Sigmoid colon (tissue), 7 donors: Measurements from ENCODE around the gene KCNA2. TPM values are rescaled to one million over a fixed set of nuclear protein-coding genes. Genes with fewer than 3 reads are reported as not detected.

Experiments used
- DNase-seq: peaks from one replicate; pipeline ENCODE4 v3.0.0-alpha.2; 2019
- H3K27ac ChIP-seq, 4 donors: fragments of 200-600 bp; sonication (generic); one replicate each; pipeline ENCODE4 v1.5.1; 2016 to 2019; ENCODE audit warnings: mild to moderate bottlenecking in 1 of 4
- H3K27me3 ChIP-seq, 3 donors: fragments of 200-600 bp; sonication (generic); one replicate each; pipeline ENCODE4 v1.5.1; 2019; ENCODE audit warnings: mild to moderate bottlenecking in 1 of 3
- H3K36me3 ChIP-seq, 4 donors: fragments of 200-600 bp; sonication (generic); one replicate each; pipeline ENCODE4 v1.5.1; 2016 to 2019
- H3K4me1 ChIP-seq, 4 donors: fragments of 200-600 bp; sonication (generic); one replicate each; pipeline ENCODE4 v1.5.1; 2017 to 2019
- H3K4me3 ChIP-seq, 4 donors: fragments of 200-600 bp; sonication (generic); one replicate each; pipeline ENCODE4 v1.5.1; 2017 to 2019; ENCODE audit warnings: mild to moderate bottlenecking in 2 of 4, moderate library complexity in 1 of 4
- H3K9me3 ChIP-seq, 4 donors: fragments of 200-600 bp in 3 of 4; sonication (generic) in 3 of 4; one replicate each; pipeline versions ENCODE4 v1.5.1 to v1.6.1; 2013 to 2019
- EP300 ChIP-seq, 4 donors: sonication (generic); formaldehyde crosslinking; IDR thresholded peaks; one replicate each; pipeline ENCODE4 v1.6.1; 2017; ENCODE audit warnings: antibody characterized with exemption in 4 of 4
- POLR2A ChIP-seq, 2 donors: fragments of 450-650 bp; IDR thresholded peaks; one replicate each; pipeline ENCODE4 v1.6.1; 2016; ENCODE audit warnings: antibody characterized with exemption in 2 of 2, mild to moderate bottlenecking in 2 of 2, moderate library complexity in 2 of 2
- POLR2AphosphoS5 ChIP-seq, 4 donors: sonication (generic); formaldehyde crosslinking; IDR thresholded peaks; one replicate each; pipeline ENCODE4 v1.6.1; 2017; ENCODE audit warnings: antibody characterized with exemption in 4 of 4
- WGBS, 2 donors: extraction: QIAGEN DNeasy Blood & Tissue Kit; methylation state at CpG; one replicate each; pipeline ENCODE4 v1.1.7; 2013; 5-methylcytosine and 5-hydroxymethylcytosine counted together
- intact Hi-C: fragments of 100-400 bp; cut with DNase I; formaldehyde crosslinking; loops from one replicate; pipeline ENCODE4 v1.15.1; 2023
- polyA plus RNA-seq, 3 donors: library from polyadenylated mRNA; stranded (reverse); fragments of 200-250 nt; gene quantifications; one replicate each; pipeline ENCODE4 v1.2.3, GENCODE V29; 2013
- total RNA-seq, 4 donors: library from RNA; depleted of rRNA; stranded (reverse); fragments of >200 nt; gene quantifications; one replicate each; pipeline ENCODE4 v1.1.0, GENCODE V29; 2016
- TF ChIP-seq, protein P1 (sequence below), 4 experiments: fragments of 450-650 bp in 3 of 4; fragments of 200-600 bp in 1 of 4; IDR thresholded peaks; one replicate each; pipeline ENCODE4 v1.5.1; 2016 to 2019; ENCODE audit warnings: antibody characterized with exemption in 4 of 4, mild to moderate bottlenecking in 3 of 4, moderate library complexity in 2 of 4
- donor health status: healthy with polysubstance abuse.
- donor health status: Bipolar disorder and iron deficiency.
- donor health status: healthy.

Gene KCNA2
- total and polyA plus RNA-seq, 7 donors = under 0.01 to 5.8 (median 1.2) TPM; not detected in 1

GRCh38 chr1:110628323-110629105, 22.4 kb upstream of the KCNA2 start:
- Histone ChIP-seq H3K27me3 (no peaks in the 10 kb centered on the region), H3K4me1 (no peaks in the 10 kb centered on the region), H3K4me3 (no peak overlapping the region), H3K27ac (no peak overlapping the region), H3K36me3 (no peaks in the 10 kb centered on the region), H3K9me3 (no peaks in the 10 kb centered on the region)
- DNase-seq = no peak
- TF ChIP-seq POLR2A (IDR thresholded peaks at IDR 0.05) = no peak
- no peak for TF ChIP-seq POLR2AphosphoS5 (IDR thresholded peaks at IDR 0.05)
- TF ChIP-seq, protein P1, sequence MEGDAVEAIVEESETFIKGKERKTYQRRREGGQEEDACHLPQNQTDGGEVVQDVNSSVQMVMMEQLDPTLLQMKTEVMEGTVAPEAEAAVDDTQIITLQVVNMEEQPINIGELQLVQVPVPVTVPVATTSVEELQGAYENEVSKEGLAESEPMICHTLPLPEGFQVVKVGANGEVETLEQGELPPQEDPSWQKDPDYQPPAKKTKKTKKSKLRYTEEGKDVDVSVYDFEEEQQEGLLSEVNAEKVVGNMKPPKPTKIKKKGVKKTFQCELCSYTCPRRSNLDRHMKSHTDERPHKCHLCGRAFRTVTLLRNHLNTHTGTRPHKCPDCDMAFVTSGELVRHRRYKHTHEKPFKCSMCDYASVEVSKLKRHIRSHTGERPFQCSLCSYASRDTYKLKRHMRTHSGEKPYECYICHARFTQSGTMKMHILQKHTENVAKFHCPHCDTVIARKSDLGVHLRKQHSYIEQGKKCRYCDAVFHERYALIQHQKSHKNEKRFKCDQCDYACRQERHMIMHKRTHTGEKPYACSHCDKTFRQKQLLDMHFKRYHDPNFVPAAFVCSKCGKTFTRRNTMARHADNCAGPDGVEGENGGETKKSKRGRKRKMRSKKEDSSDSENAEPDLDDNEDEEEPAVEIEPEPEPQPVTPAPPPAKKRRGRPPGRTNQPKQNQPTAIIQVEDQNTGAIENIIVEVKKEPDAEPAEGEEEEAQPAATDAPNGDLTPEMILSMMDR (IDR thresholded peaks at IDR 0.05) = no peak
- no peak for TF ChIP-seq EP300 (IDR thresholded peaks at IDR 0.05)
- intact Hi-C loops = no loop called here
- WGBS, 2 donors = 81% methylated on average over 6 of the region's 6 CpGs

DNA sequence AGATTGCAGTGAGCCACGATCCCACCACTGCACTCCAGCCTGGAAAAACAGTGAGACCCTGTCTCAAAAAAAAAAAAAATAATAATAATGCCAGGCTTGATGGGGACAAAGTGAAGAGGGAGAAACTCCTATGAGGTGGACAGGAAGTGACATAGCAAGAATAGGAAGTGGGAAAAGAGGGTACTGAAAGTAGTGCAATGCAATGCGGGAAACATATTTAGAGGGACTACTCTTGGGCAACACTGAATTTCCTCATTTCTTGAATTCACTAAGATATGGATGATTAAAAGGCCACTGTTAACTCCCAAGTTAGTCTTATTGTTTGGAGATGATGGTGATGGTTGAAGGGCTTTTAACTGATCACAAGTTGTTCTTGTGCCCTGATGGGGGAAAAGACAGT, 21.6 kb upstream of the KCNA2 start:
- WGBS, 2 donors = 80 to 81% methylated on average over 2 of the region's 2 CpGs

DNA sequence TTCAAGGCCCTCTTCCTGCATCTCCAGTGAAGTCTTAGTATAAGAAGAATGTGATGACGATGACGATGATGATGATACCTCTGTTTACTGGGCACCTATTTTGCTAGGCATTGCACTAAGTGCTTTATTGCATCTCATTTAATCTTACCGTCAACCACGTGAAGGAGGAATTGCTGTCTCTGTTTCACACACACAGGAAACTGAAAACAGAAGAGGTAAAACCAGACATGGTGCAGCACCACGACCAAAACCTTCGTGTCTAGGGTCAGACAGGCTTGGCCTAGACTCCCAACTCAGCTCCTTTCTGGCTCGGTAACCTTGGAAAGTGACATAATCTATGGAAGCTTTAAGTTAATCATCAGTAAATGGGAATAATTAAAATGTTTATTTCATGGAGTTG, 20.7 kb upstream of the KCNA2 start:
- H3K9me3 ChIP-seq = no peaks in the 10 kb centered on the region
- intact Hi-C loops = no loop called here
- no peaks in the 10 kb centered on the region for H3K4me1 ChIP-seq
- TF ChIP-seq EP300 (IDR thresholded peaks at IDR 0.05) (no peak), POLR2A (IDR thresholded peaks at IDR 0.05) (no peak), POLR2AphosphoS5 (IDR thresholded peaks at IDR 0.05) (no peak)
- TF ChIP-seq, protein P1 (IDR thresholded peaks at IDR 0.05) = no peak
- no peaks in the 10 kb centered on the region for H3K36me3 ChIP-seq
- H3K4me3 ChIP-seq = no peak overlapping the region
- DNase-seq = no peak
- no peak overlapping the region for H3K27ac ChIP-seq
- no peaks in the 10 kb centered on the region for H3K27me3 ChIP-seq
- WGBS, 2 donors = 52 to 60% methylated on average over 7 of the region's 7 CpGs

More for the DNA sequence above, 21.6 kb upstream of the KCNA2 start:
- no peak for DNase-seq
- H3K9me3 ChIP-seq = no peaks in the 10 kb centered on the region
- no peaks in the 10 kb centered on the region for H3K4me1 ChIP-seq
- intact Hi-C loops = no loop called here
- no peak overlapping the region for H3K4me3 ChIP-seq
- TF ChIP-seq POLR2AphosphoS5 (IDR thresholded peaks at IDR 0.05) = no peak
- TF ChIP-seq, protein P1 (IDR thresholded peaks at IDR 0.05) = no peak
- TF ChIP-seq EP300 (IDR thresholded peaks at IDR 0.05) = no peak
- no peak for TF ChIP-seq POLR2A (IDR thresholded peaks at IDR 0.05)
- no peaks in the 10 kb centered on the region for H3K36me3 ChIP-seq
- H3K27me3 ChIP-seq = no peaks in the 10 kb centered on the region
- no peak overlapping the region for H3K27ac ChIP-seq

DNA sequence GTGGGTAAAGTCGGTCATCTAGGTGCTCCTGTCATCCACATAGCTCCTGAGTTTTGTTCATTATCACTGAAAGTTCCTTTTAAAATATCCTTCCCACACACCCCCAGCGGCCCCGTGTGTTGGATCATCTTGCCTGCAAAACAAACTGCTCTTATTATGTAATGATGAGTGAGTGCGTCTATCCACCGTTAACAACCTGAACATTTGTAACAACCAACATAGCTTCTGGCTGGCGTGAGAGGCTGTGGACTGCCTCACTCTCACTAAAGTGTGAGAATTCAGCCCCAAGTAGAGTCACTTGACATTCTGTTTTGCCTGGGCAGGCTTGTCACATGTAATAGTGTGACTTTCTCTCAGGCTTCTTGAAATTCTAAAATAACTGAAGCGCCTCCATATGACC, 14.5 kb upstream of the KCNA2 start:
- Histone ChIP-seq H3K9me3 (no peaks in the 10 kb centered on the region), H3K4me1 (peaks cover 0 to 10% (median 4%) of the 10 kb centered on the region in 4 donors), H3K4me3 (no peak overlapping the region), H3K27ac (no peak overlapping the region), H3K27me3 (peaks cover 3 to 45% (median 30%) of the 10 kb centered on the region in 3 donors), H3K36me3 (no peaks in the 10 kb centered on the region)
- no peak for TF ChIP-seq POLR2AphosphoS5 (IDR thresholded peaks at IDR 0.05)
- no peak for TF ChIP-seq POLR2A (IDR thresholded peaks at IDR 0.05)
- no peak for TF ChIP-seq EP300 (IDR thresholded peaks at IDR 0.05)
- TF ChIP-seq, protein P1 (IDR thresholded peaks at IDR 0.05) = no peak
- 61 to 68% methylated on average over 7 of the region's 7 CpGs for WGBS, 2 donors
- intact Hi-C loops = no loop called here
- no peak for DNase-seq
